ENCODE results near the gene TENM4. TPM values are rescaled to one million over a fixed set of nuclear protein-coding genes. Genes with fewer than 3 reads are reported as not detected.
A peak's percentile ranks its signal among the peaks of the same experiment; 100 is the strongest.
"Not testable (repeated sequence)": the region's sequence is repeated elsewhere in the genome, so short reads cannot be mapped to it uniquely, and the experiment has no call there.

TENM4 gene
- total RNA-seq, 1 donor from 2014 or later, result 3.8 TPM

GRCh38 chr11:79229047-79229446 lies 211.8 kb downstream of the TENM4 start:
- peaks cover 7% of the 10 kb centered on the region for H3K27me3 Mint-ChIP-seq (ENCODE audit: low read depth)
- H3K4me1 Mint-ChIP-seq (ENCODE audit: low read depth), result peaks cover 8% of the 10 kb centered on the region
- no peaks in the 10 kb centered on the region for H3K9me3 Mint-ChIP-seq (ENCODE audit: low read depth)
- H3K36me3 Mint-ChIP-seq (ENCODE audit: low read depth), result no peaks in the 10 kb centered on the region
- no peak for DNase-seq (ENCODE audit: low spot score)
- no peak overlapping the region for H3K27ac Mint-ChIP-seq (ENCODE audit: unreplicated experiment)
- TF ChIP-seq CTCF (IDR thresholded peaks at IDR 0.05), result no peak
- H3K4me3 Mint-ChIP-seq (ENCODE audit: unreplicated experiment), result no peak overlapping the region

GRCh38 chr11:79227767-79228755 lies 212.8 kb downstream of the TENM4 start:
- Mint-ChIP-seq H3K4me1 (ENCODE audit: low read depth) (peaks cover 6% of the 10 kb centered on the region), H3K27me3 (ENCODE audit: low read depth) (peaks cover 7% of the 10 kb centered on the region), H3K36me3 (ENCODE audit: low read depth) (no peaks in the 10 kb centered on the region), H3K27ac (ENCODE audit: unreplicated experiment) (no peak overlapping the region), H3K4me3 (ENCODE audit: unreplicated experiment) (no peak overlapping the region), H3K9me3 (ENCODE audit: low read depth) (no peaks in the 10 kb centered on the region)
- no peak for DNase-seq (ENCODE audit: low spot score)
- TF ChIP-seq CTCF (IDR thresholded peaks at IDR 0.05), result peak; percentile 44

GRCh38 chr11:79227308-79227707 lies 213.5 kb downstream of the TENM4 start:
- H3K4me1 Mint-ChIP-seq (ENCODE audit: low read depth), result peaks cover 5% of the 10 kb centered on the region

GRCh38 chr11:79226126-79226525 lies 214.7 kb downstream of the TENM4 start:
- Mint-ChIP-seq H3K4me1 (ENCODE audit: low read depth) (peaks cover 5% of the 10 kb centered on the region), H3K36me3 (ENCODE audit: low read depth) (no peaks in the 10 kb centered on the region), H3K4me3 (ENCODE audit: unreplicated experiment) (no peak overlapping the region), H3K27me3 (ENCODE audit: low read depth) (peaks cover 7% of the 10 kb centered on the region), H3K9me3 (ENCODE audit: low read depth) (peaks cover 5% of the 10 kb centered on the region), H3K27ac (ENCODE audit: unreplicated experiment) (no peak overlapping the region)
- TF ChIP-seq CTCF (IDR thresholded peaks at IDR 0.05), result no peak
- no peak for DNase-seq (ENCODE audit: low spot score)

More at GRCh38 chr11:79227308-79227707, 213.5 kb downstream of the TENM4 start:
- H3K27ac Mint-ChIP-seq (ENCODE audit: unreplicated experiment), result no peak overlapping the region
- H3K36me3 Mint-ChIP-seq (ENCODE audit: low read depth), result no peaks in the 10 kb centered on the region
- peaks cover 7% of the 10 kb centered on the region for H3K27me3 Mint-ChIP-seq (ENCODE audit: low read depth)
- H3K4me3 Mint-ChIP-seq (ENCODE audit: unreplicated experiment), result no peak overlapping the region
- TF ChIP-seq CTCF (IDR thresholded peaks at IDR 0.05), result no peak
- no peak for DNase-seq (ENCODE audit: low spot score)
- peaks cover 5% of the 10 kb centered on the region for H3K9me3 Mint-ChIP-seq (ENCODE audit: low read depth)

GRCh38 chr11:79222163-79222562 lies 218.7 kb downstream of the TENM4 start:
- H3K9me3 Mint-ChIP-seq (ENCODE audit: low read depth); DNase-seq (ENCODE audit: low spot score); H3K36me3 Mint-ChIP-seq (ENCODE audit: low read depth); H3K27ac Mint-ChIP-seq (ENCODE audit: unreplicated experiment); H3K4me3 Mint-ChIP-seq (ENCODE audit: unreplicated experiment); H3K4me1 Mint-ChIP-seq (ENCODE audit: low read depth): not testable (repeated sequence)
- peaks cover 11% of the 10 kb centered on the region for H3K27me3 Mint-ChIP-seq (ENCODE audit: low read depth)

Data from chondrocyte (in vitro differentiated cells).